Measurements from ENCODE around the gene CLTCL1. TPM values are rescaled to one million over a fixed set of nuclear protein-coding genes. Genes with fewer than 3 reads are reported as not detected.

Gene CLTCL1
- total and polyA plus RNA-seq, 10 donors = 1.0 to 12.4 (median 6.1) TPM

DNA sequence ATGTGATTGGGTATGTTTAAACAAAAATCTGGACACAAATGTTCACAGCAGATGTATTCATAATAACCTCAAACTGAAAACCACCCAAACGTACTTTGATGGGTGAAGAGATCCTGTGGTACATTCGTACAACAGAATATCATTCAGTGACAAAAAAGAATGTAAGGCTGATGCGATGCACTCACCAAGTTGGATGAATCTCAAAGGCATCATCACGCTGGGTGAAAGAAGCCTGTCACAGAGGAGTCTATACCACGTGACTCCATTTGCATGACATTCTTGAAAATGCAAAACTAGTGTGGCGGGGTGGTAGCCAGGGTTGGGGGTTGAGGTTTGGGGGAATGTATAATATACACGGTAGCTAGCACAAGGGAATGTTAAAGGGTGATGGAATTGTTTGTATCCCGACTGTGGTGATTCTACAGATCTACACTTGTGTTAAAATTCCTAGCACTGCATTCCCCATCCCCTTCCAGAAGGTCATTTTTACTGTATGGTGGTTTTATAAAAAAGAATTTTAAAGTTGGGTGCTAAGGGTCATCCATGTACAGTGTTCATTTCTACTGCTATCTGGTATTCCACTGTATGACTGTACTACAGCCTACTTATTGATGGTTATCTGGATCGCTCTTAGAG is 78.0 kb downstream of the CLTCL1 start:
- no peak for DNase-seq
- Histone ChIP-seq H3K9me3 (no peaks in the 10 kb centered on the region), H3K4me3 (no peak overlapping the region), H3K4me1 (peaks cover 0 to 6% (median 0%) of the 10 kb centered on the region in 6 donors), H3K27me3 (replicated peaks in 1 of 7) (no peaks in the 10 kb centered on the region), H3K36me3 (peaks cover 0 to 74% (median 7%) of the 10 kb centered on the region in 6 donors), H3K27ac (no peak overlapping the region)
- 53 to 86% (median 72%) methylated on average over 9 of the region's 9 CpGs for WGBS, 5 donors
- TF ChIP-seq CTCF (IDR thresholded peaks at IDR 0.05 in 8 of 11, conservative IDR thresholded peaks at IDR 0.05 in 3 of 11) (no peak), POLR2A (IDR thresholded peaks at IDR 0.05) (no peak), POLR2AphosphoS5 (IDR thresholded peaks at IDR 0.05) (no peak)
- intact Hi-C loops (cut with DNase I; ENCODE audit: low total_unique reads) = no loop called here

GRCh38 chr22:19213001-19213400 is 78.5 kb downstream of the CLTCL1 start:
- 47 to 73% (median 69%) methylated on average over 1 of the region's 1 CpG for WGBS, 5 donors
- intact Hi-C loops (cut with DNase I; ENCODE audit: low total_unique reads) = no loop called here
- TF ChIP-seq POLR2AphosphoS5 (IDR thresholded peaks at IDR 0.05) (no peak), CTCF (IDR thresholded peaks at IDR 0.05 in 8 of 11, conservative IDR thresholded peaks at IDR 0.05 in 3 of 11) (no peak), POLR2A (IDR thresholded peaks at IDR 0.05) (no peak)

DNA sequence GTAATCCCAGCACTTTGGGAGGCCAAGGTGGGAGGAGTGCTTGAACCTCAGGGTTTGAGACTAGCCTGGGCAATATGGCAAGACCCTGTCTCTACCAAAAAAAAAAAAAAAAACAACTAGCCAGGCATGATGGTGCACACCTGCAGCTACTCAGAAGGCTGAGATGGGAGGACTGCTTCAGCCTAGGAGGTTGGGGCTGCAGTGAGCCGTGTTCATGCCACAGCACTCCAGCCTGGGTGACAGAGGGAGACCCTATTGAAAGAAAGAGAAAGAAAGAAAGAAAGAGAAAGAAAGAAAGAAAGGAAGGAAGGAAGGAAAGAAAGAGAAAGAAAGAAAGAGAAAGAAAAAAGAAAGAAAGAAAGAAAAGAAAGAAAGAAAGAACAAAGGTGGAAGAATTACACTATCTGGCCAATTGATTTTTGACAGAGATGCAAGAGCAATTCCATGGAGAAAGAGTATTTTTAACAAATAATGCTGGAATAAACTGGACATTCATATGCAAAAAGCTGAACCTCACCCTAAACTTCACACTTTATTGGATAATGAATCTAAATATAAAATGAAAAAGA is 79.1 kb downstream of the CLTCL1 start:
- WGBS, 5 donors = 74 to 91% (median 87%) methylated on average over 1 of the region's 1 CpG
- Histone ChIP-seq H3K9me3 (no peaks in the 10 kb centered on the region), H3K4me3 (no peak overlapping the region), H3K4me1 (no peaks in the 10 kb centered on the region), H3K27me3 (replicated peaks in 1 of 7) (no peaks in the 10 kb centered on the region), H3K36me3 (peaks cover 0 to 78% (median 7%) of the 10 kb centered on the region in 6 donors), H3K27ac (no peak overlapping the region)
- intact Hi-C loops (cut with DNase I; ENCODE audit: low total_unique reads) = no loop called here
- DNase-seq = no peak
- TF ChIP-seq POLR2A (IDR thresholded peaks at IDR 0.05) (no peak), CTCF (IDR thresholded peaks at IDR 0.05 in 8 of 11, conservative IDR thresholded peaks at IDR 0.05 in 3 of 11) (no peak), POLR2AphosphoS5 (IDR thresholded peaks at IDR 0.05) (no peak)

More at GRCh38 chr22:19213001-19213400, 78.5 kb downstream of the CLTCL1 start:
- H3K9me3 ChIP-seq = no peaks in the 10 kb centered on the region
- no peak overlapping the region for H3K4me3 ChIP-seq
- H3K4me1 ChIP-seq = peaks cover 0 to 4% (median 0%) of the 10 kb centered on the region in 6 donors
- peaks cover 0 to 74% (median 7%) of the 10 kb centered on the region in 6 donors for H3K36me3 ChIP-seq
- no peaks in the 10 kb centered on the region for H3K27me3 ChIP-seq (replicated peaks in 1 of 7)
- H3K27ac ChIP-seq = no peak overlapping the region
- no peak for DNase-seq

GRCh38 chr22:19210188-19210587 is 81.3 kb downstream of the CLTCL1 start:
- Histone ChIP-seq H3K27me3 (replicated peaks in 1 of 7) (no peaks in the 10 kb centered on the region), H3K4me1 (no peaks in the 10 kb centered on the region), H3K4me3 (no peak overlapping the region), H3K27ac (no peak overlapping the region), H3K36me3 (peaks cover 0 to 72% (median 7%) of the 10 kb centered on the region in 6 donors), H3K9me3 (no peaks in the 10 kb centered on the region)
- intact Hi-C loops (cut with DNase I; ENCODE audit: low total_unique reads) = no loop called here
- 90 to 98% (median 95%) methylated on average over 14 of the region's 14 CpGs for WGBS, 5 donors
- DNase-seq = no peak
- TF ChIP-seq POLR2AphosphoS5 (IDR thresholded peaks at IDR 0.05) (no peak), CTCF (IDR thresholded peaks at IDR 0.05 in 8 of 11, conservative IDR thresholded peaks at IDR 0.05 in 3 of 11) (no peak), POLR2A (IDR thresholded peaks at IDR 0.05) (no peak)
